HG03439 (cell line): Measurements from ENCODE around the gene CIART.
"Not testable (repeated sequence)": the region's sequence is repeated elsewhere in the genome, so short reads cannot be mapped to it uniquely, and the experiment has no call there.

Experiments used
- ATAC-seq: cut with Tn5 transposase; IDR thresholded peaks from one replicate; pipeline ENCODE4 v1.9.1; 2021; ENCODE audit warnings: mild to moderate bottlenecking, moderate library complexity; ENCODE audit not compliant: unreplicated experiment

CIART gene

DNA sequence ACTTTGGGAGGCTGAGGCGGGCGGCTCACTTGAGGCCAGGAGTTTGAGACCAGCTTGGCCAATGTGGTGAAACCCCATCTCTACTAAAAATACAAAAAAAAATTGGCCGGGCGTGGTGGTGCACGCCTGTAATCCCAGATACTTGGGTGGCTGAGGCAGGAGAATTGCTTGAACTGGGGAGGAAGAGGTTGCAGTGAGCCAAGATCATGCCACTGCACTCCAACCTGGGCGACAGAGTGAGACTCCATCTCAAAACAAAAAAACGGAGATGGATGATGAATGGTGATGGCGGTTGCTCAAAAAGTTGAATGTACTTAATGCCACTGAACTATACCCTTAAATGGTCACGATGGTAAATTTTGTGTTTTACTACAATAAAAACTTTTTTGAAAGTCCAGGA is 26.2 kb downstream of the CIART start:
- ATAC-seq, result not testable (repeated sequence)

- no peak for ATAC-seq
Measured at GRCh38 chr1:150309758-150310508, 27.6 kb downstream of the CIART start.

GRCh38 chr1:150311762-150312161 is 29.4 kb downstream of the CIART start:
- no peak for ATAC-seq

DNA sequence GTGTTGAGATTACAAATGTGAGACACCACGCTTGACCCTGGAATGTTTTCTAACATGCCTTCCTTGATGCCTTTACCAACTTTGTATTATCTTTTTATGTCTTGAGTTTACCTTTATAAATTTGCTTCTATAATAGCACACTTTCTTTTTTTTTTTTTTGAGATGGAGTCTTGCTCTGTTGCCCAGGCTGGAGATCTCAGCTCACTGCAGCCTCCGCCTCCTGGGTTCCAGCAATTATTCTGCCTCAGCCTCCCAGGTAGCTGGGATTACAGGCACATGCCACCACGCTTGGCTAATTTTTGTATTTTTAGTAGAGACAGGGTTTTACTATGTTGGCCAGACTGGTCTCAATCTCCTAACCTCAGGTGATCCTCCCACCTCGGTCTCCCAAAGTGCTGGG is 32.3 kb downstream of the CIART start:
- ATAC-seq, result not testable (repeated sequence)

GRCh38 chr1:150320667-150320978 is 38.3 kb downstream of the CIART start:
- ATAC-seq, result no peak

DNA sequence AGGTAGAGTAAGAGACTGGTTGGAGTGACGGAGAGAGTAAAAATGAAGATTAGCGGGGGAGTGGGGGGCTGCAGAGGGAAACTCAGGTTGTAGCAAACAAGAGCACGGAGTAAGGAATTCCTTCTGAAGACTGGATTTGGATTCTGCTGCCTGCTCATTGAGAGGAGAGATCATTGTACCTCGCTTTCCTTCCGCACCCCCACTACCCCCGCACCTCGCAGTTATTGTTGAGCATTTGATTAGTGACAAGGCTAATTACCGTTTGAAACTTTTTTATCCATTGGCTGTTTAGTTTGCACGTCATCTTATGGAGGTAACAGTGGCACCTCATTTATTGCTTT is 39.4 kb downstream of the CIART start:
- no peak for ATAC-seq

DNA sequence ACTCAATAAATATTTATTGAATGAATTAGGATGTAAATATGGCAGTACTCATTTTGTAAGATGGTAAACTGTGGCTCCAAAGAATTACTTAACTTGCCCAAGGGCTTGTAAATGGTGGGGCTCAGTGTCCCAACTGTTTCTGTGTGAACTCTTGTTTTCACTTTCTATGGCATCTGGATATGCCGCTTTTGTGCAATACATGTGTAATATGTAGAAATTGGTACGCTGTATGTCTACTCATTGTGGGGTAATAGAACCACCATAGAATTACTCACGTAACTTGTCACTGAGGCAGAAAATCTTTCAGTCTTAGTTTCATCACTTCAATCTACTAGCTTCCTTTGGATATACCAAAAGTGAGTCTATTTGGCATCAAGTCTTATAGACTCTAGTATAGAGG is 40.0 kb downstream of the CIART start:
- ATAC-seq, result no peak

DNA sequence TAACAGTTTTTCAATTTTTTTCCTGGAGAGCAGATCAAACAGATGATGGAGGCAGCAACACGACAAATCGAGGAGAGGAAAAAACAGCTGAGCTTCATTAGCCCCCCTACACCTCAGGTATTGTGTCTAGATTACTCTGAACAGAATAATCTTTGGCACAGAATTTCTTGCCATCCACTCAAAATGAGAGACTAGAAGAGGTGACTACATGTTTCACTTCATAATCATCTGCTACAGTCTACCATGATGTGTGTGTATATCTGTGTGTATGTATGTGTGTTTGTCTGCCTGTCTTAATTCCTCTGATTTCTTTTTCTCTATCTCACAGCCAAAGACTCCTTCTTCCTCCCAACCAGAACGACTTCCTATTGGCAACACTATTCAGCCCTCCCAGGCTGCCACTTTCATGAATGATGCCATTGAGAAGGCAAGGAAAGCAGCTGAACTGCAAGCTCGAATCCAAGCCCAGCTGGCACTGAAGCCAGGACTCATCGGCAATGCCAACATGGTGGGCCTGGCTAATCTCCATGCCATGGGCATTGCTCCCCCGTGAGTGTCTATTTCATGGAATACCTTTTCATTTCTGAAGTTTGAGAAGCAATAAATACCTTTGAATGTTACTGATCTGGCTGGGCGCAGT is 50.4 kb downstream of the CIART start:
- no peak for ATAC-seq
